Ovary (tissue), 9 donors: ENCODE data around the gene SNX13. TPM values are rescaled to one million over a fixed set of nuclear protein-coding genes. Genes with fewer than 3 reads are reported as not detected.

Experiments
- DNase-seq, 5 donors: peaks; one replicate each; pipeline ENCODE4 v3.0.0-alpha.2; 2019 to 2020
- H3K27ac ChIP-seq, 2 donors: fragments of 200-600 bp; one replicate each; pipeline versions ENCODE4 v1.5.1 to v1.8.0; 2019 to 2022
- H3K27me3 ChIP-seq: fragments of 200-600 bp; one replicate; pipeline ENCODE4 v1.8.0; 2022
- H3K36me3 ChIP-seq: fragments of 200-600 bp; sonication (generic); one replicate; pipeline ENCODE4 v1.5.1; 2019
- H3K4me1 ChIP-seq: one replicate; pipeline ENCODE4 v1.8.1; 2013; ENCODE audit warnings: mild to moderate bottlenecking, moderate library complexity; ENCODE audit not compliant: insufficient read depth
- H3K4me3 ChIP-seq: fragments of 200-600 bp; sonication (generic); one replicate; pipeline ENCODE4 v1.5.1; 2017
- H3K9me3 ChIP-seq, 2 donors: fragments of 200-600 bp in 1 of 2; sonication (generic) in 1 of 2; one replicate each; pipeline versions ENCODE4 v1.5.1 to v1.8.1; 2013 to 2019; ENCODE audit warnings: mild to moderate bottlenecking in 1 of 2, moderate library complexity in 1 of 2
- EP300 ChIP-seq: sonication (generic); formaldehyde crosslinking; IDR thresholded peaks from one replicate; pipeline ENCODE4 v1.6.1; 2017; ENCODE audit warnings: antibody characterized with exemption
- POLR2A ChIP-seq: fragments of 450-650 bp; IDR thresholded peaks from one replicate; pipeline ENCODE4 v1.6.1; 2017; ENCODE audit warnings: antibody characterized with exemption, mild to moderate bottlenecking, moderate library complexity
- whole genome bisulfite sequencing, 3 donors: extraction: QIAGEN DNeasy Blood & Tissue Kit in 1 of 3; methylation state at CpG; one replicate each; pipeline versions ENCODE4 v1.1.5 to v1.1.7; 2013 to 2017; 5-methylcytosine and 5-hydroxymethylcytosine counted together
- intact Hi-C, 4 donors: fragments of 100-400 bp; cut with DNase I; formaldehyde crosslinking; loops; one replicate each; pipeline versions ENCODE4 v1.11.0 to v1.15.1; 2022 to 2023
- polyA plus RNA-seq, 2 donors: library from polyadenylated mRNA; stranded (reverse); fragments of 200-250 nt in 1 of 2; fragments of 350-450 nt in 1 of 2; fragmentation: Illumina TruSeq in 1 of 2; extraction: RNeasy Lipid Tissue Mini Kit (QIAGEN cat#74804) in 1 of 2; gene quantifications; one replicate each; pipeline ENCODE4 v1.2.3, GENCODE V29; 2013 to 2014
- total RNA-seq, 7 donors: library from RNA; depleted of rRNA in 2 of 7; stranded (reverse); fragments of >200 nt in 2 of 7; fragmentation: NEBNext Ultra II Directional in 3 of 7; extraction: Animal tissue kit (Norgen Biotek cat#: 25700) in 3 of 7; gene quantifications; one replicate each; pipeline versions ENCODE4 v1.1.0 to v1.2.4, GENCODE V29; 2016 to 2023
- TF ChIP-seq, protein P1 (sequence below), 3 donors: fragments of 450-650 bp in 2 of 3; fragments of 200-600 bp in 1 of 3; IDR thresholded peaks; one replicate each; pipeline versions ENCODE4 v1.5.1 to v1.8.0; 2016 to 2022; ENCODE audit warnings: antibody characterized with exemption in 3 of 3, mild to moderate bottlenecking in 1 of 3
- donor health status: DM: no; HTN: no; CAD: no; lungs with moderate emphysema.
- donor health status: DM: no; HTN: no; CAD: no.
- donor health status: Bipolar disorder and iron deficiency.
- donor health status: DM: yes; HTN: yes; CAD: no.
- donor health status: DM: no; HTN: no; CAD: no.
- donor health status: DM: yes; HTN: yes; CAD: no.

Gene SNX13
- total and polyA plus RNA-seq, 9 donors: 12.1 to 51.1 (median 46.1) TPM

GRCh38 chr7:17882685-17883084 is 57.6 kb downstream of the SNX13 start:
- no peak for TF ChIP-seq POLR2A
- TF ChIP-seq, protein P1, sequence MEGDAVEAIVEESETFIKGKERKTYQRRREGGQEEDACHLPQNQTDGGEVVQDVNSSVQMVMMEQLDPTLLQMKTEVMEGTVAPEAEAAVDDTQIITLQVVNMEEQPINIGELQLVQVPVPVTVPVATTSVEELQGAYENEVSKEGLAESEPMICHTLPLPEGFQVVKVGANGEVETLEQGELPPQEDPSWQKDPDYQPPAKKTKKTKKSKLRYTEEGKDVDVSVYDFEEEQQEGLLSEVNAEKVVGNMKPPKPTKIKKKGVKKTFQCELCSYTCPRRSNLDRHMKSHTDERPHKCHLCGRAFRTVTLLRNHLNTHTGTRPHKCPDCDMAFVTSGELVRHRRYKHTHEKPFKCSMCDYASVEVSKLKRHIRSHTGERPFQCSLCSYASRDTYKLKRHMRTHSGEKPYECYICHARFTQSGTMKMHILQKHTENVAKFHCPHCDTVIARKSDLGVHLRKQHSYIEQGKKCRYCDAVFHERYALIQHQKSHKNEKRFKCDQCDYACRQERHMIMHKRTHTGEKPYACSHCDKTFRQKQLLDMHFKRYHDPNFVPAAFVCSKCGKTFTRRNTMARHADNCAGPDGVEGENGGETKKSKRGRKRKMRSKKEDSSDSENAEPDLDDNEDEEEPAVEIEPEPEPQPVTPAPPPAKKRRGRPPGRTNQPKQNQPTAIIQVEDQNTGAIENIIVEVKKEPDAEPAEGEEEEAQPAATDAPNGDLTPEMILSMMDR (IDR thresholded peaks at IDR 0.05): no peak
- no peak for TF ChIP-seq EP300
- DNase-seq: no peak
- Histone ChIP-seq H3K36me3 (no peaks in the 10 kb centered on the region), H3K27me3 (no peaks in the 10 kb centered on the region), H3K4me3 (no peak overlapping the region), H3K9me3 (no peaks in the 10 kb centered on the region), H3K27ac (no peak overlapping the region), H3K4me1 (no peaks in the 10 kb centered on the region)
- 91 to 92% (median 92%) methylated on average over 6 of the region's 6 CpGs for WGBS, 3 donors
- intact Hi-C loops: no loop called here

- TF ChIP-seq EP300 (no peak), POLR2A (no peak)
- TF ChIP-seq, protein P1 (IDR thresholded peaks at IDR 0.05): no peak
- intact Hi-C loops: no loop called here
- Histone ChIP-seq H3K4me1 (no peaks in the 10 kb centered on the region), H3K9me3 (no peaks in the 10 kb centered on the region), H3K27me3 (no peaks in the 10 kb centered on the region), H3K36me3 (no peaks in the 10 kb centered on the region), H3K4me3 (no peak overlapping the region), H3K27ac (no peak overlapping the region)
- DNase-seq: no peak
- 94 to 100% (median 99%) methylated on average over 2 of the region's 2 CpGs for WGBS, 3 donors
Measured at GRCh38 chr7:17879075-17879661, 61.1 kb downstream of the SNX13 start.

GRCh38 chr7:17878627-17879026 is 61.7 kb downstream of the SNX13 start:
- Histone ChIP-seq H3K36me3 (no peaks in the 10 kb centered on the region), H3K9me3 (no peaks in the 10 kb centered on the region), H3K4me3 (no peak overlapping the region), H3K4me1 (no peaks in the 10 kb centered on the region), H3K27ac (no peak overlapping the region), H3K27me3 (no peaks in the 10 kb centered on the region)
- 82 to 86% (median 85%) methylated on average over 1 of the region's 1 CpG for WGBS, 3 donors
- DNase-seq: no peak
- intact Hi-C loops: no loop called here
- TF ChIP-seq EP300 (no peak), POLR2A (no peak)
- TF ChIP-seq, protein P1 (IDR thresholded peaks at IDR 0.05): no peak

- Histone ChIP-seq H3K4me3 (no peak overlapping the region), H3K4me1 (no peaks in the 10 kb centered on the region), H3K9me3 (no peaks in the 10 kb centered on the region), H3K27me3 (no peaks in the 10 kb centered on the region), H3K36me3 (no peaks in the 10 kb centered on the region), H3K27ac (no peak overlapping the region)
- 91 to 97% (median 91%) methylated on average over 8 of the region's 8 CpGs for WGBS, 3 donors
- TF ChIP-seq, protein P1 (IDR thresholded peaks at IDR 0.05): no peak
- TF ChIP-seq EP300 (no peak), POLR2A (no peak)
- intact Hi-C loops: no loop called here
- DNase-seq: no peak
Measured at GRCh38 chr7:17871815-17872533, 68.3 kb downstream of the SNX13 start.
